Uterus (tissue), 4 donors: ENCODE measurements around the gene LAPTM5. TPM values are rescaled to one million over a fixed set of nuclear protein-coding genes. Genes with fewer than 3 reads are reported as not detected.
A peak's percentile ranks its signal among the peaks of the same experiment; 100 is the strongest.

Experiments
- DNase-seq, 2 donors: peaks; one replicate each; pipeline ENCODE4 v3.0.0-alpha.2; 2019 to 2020
- H3K27ac ChIP-seq, 2 donors: fragments of 200-600 bp; sonication (generic); 1 replicate in 1 of 2; 2 replicates in 1 of 2; pipeline ENCODE4 v1.5.1; 2016 to 2018
- H3K27me3 ChIP-seq, 2 donors: fragments of 200-600 bp; sonication (generic); one replicate each; pipeline ENCODE4 v1.5.1; 2018 to 2019; ENCODE audit warnings: control low read depth in 1 of 2
- H3K36me3 ChIP-seq, 2 donors: fragments of 200-600 bp; sonication (generic); one replicate each; pipeline ENCODE4 v1.5.1; 2019; ENCODE audit warnings: control low read depth in 1 of 2
- H3K4me1 ChIP-seq, 2 donors: fragments of 200-600 bp; sonication (generic); one replicate each; pipeline ENCODE4 v1.5.1; 2018 to 2019; ENCODE audit warnings: control low read depth in 1 of 2
- H3K4me3 ChIP-seq, 2 donors: fragments of 200-600 bp; sonication (generic); 1 replicate in 1 of 2; 2 replicates in 1 of 2; pipeline ENCODE4 v1.5.1; 2018 to 2019; ENCODE audit warnings: mild to moderate bottlenecking in 1 of 2
- H3K9me3 ChIP-seq, 2 donors: fragments of 200-600 bp; sonication (generic); one replicate each; pipeline ENCODE4 v1.5.1; 2019; ENCODE audit warnings: control low read depth in 1 of 2
- CTCF ChIP-seq, 4 experiments: fragments of 200-600 bp in 2 of 4; fragments of 450-650 bp in 2 of 4; sonication (generic) in 2 of 4; IDR thresholded peaks; one replicate each; pipeline ENCODE4 v1.5.1; 2016 to 2019; ENCODE audit warnings: antibody characterized with exemption in 4 of 4, mild to moderate bottlenecking in 2 of 4, moderate library complexity in 1 of 4
- POLR2A ChIP-seq, 2 donors: fragments of 450-650 bp; IDR thresholded peaks; one replicate each; pipeline ENCODE4 v1.6.1; 2016; ENCODE audit warnings: antibody characterized with exemption in 2 of 2, mild to moderate bottlenecking in 1 of 2, moderate library complexity in 1 of 2
- intact Hi-C: fragments of 100-400 bp; cut with DNase I; formaldehyde crosslinking; loops from one replicate; pipeline ENCODE4 v1.15.1; 2023; ENCODE audit warnings: low total_unique reads
- total RNA-seq, 4 donors: library from RNA; depleted of rRNA in 3 of 4; stranded (reverse); fragments of >200 nt in 3 of 4; gene quantifications; one replicate each; pipeline versions ENCODE4 v1.1.0 to v1.2.4, GENCODE V29; 2014 to 2023
- donor health status: DM: yes; HTN: yes; CAD: no.

LAPTM5 gene
- total RNA-seq, 4 donors from 2014 or later, result 6.1 to 76.8 (median 15.8) TPM

GRCh38 chr1:30706528-30706927 lies 51.0 kb downstream of the LAPTM5 start:
- Histone ChIP-seq H3K27ac (no peak overlapping the region), H3K4me3 (no peak overlapping the region)
- TF ChIP-seq CTCF (IDR thresholded peaks at IDR 0.05) (no peak), POLR2A (IDR thresholded peaks at IDR 0.05) (no peak)

DNA sequence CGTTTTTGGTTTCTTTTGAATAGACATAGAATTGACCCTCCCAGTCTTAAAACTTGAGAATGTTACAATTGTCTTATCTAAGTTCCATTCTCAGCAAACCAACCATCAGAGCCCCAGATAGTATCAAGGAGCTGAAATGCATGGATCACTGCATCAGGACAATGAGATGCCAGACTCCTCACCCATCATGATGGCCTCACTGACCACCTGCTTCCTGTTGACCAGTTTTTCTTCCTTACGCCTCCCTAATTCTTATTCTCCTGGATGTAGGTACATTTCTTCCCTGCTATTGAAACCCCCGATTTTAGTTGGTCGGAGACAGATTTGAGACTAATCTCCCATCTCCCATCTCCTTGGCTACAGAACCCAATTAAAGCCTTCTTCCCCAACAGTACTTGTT lies 51.9 kb downstream of the LAPTM5 start:
- no peaks in the 10 kb centered on the region for H3K9me3 ChIP-seq
- intact Hi-C loops, result no loop called here
- no peaks in the 10 kb centered on the region for H3K27me3 ChIP-seq
- TF ChIP-seq CTCF (IDR thresholded peaks at IDR 0.05) (no peak), POLR2A (IDR thresholded peaks at IDR 0.05) (no peak)
- DNase-seq, result no peak
- H3K36me3 ChIP-seq, result no peaks in the 10 kb centered on the region
- no peak overlapping the region for H3K4me3 ChIP-seq
- H3K27ac ChIP-seq, result peak overlapping the region; percentile 80 to 83
- peaks cover 11% of the 10 kb centered on the region in 2 donors for H3K4me1 ChIP-seq

More at GRCh38 chr1:30706528-30706927, 51.0 kb downstream of the LAPTM5 start:
- DNase-seq, result peak in 1 of 2 donors; percentile 66
- Histone ChIP-seq H3K9me3 (no peaks in the 10 kb centered on the region), H3K4me1 (peaks cover 9 to 10% of the 10 kb centered on the region in 2 donors), H3K36me3 (no peaks in the 10 kb centered on the region), H3K27me3 (no peaks in the 10 kb centered on the region)
- intact Hi-C loops, result no loop called here

- Histone ChIP-seq H3K4me1 (peaks cover 15% of the 10 kb centered on the region in 2 donors), H3K36me3 (no peaks in the 10 kb centered on the region), H3K9me3 (no peaks in the 10 kb centered on the region), H3K27me3 (no peaks in the 10 kb centered on the region), H3K4me3 (no peak overlapping the region), H3K27ac (peak overlapping the region; percentile 80 to 83)
- peak; percentile 70 to 76 for DNase-seq
- TF ChIP-seq CTCF (IDR thresholded peaks at IDR 0.05), result no peak
- TF ChIP-seq POLR2A (IDR thresholded peaks at IDR 0.05), result no peak
- intact Hi-C loops, result loop anchor here (5.0 kb wide), 1 partner anchor 178 kb away; no protein-coding TSS in a partner anchor
These were observed 52.6 kb downstream of the LAPTM5 start for GRCh38 chr1:30704765-30705509.

DNA sequence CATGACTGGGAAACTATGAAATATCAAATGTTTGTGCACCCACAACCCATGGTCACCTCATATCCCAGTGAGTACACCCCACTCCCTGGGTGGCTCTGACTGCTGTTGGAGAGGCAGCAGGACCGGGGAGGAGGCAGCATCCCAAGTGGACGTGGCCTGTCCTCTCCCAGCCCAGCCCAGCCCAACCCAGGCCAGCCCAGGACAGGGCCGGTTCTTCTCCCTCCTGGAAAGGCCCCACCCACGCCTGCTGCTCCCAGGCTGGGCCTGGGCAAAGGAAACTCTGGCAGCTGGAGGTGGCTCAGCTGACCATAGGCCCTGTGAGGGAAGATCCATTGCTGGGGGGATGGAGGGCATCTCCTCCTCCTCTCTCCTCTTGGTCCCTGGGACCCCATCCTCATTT lies 53.3 kb downstream of the LAPTM5 start:
- H3K9me3 ChIP-seq, result no peaks in the 10 kb centered on the region
- no peak overlapping the region for H3K4me3 ChIP-seq
- peak; percentile 73 to 82 for DNase-seq
- H3K27ac ChIP-seq, result peak overlapping the region; percentile 80 to 83
- H3K27me3 ChIP-seq, result no peaks in the 10 kb centered on the region
- peaks cover 15% of the 10 kb centered on the region in 2 donors for H3K4me1 ChIP-seq
- intact Hi-C loops, result loop anchor here (5.0 kb wide), 1 partner anchor 177 kb away; no protein-coding TSS in a partner anchor
- H3K36me3 ChIP-seq, result no peaks in the 10 kb centered on the region
- no peak for TF ChIP-seq CTCF (IDR thresholded peaks at IDR 0.05)
- TF ChIP-seq POLR2A (IDR thresholded peaks at IDR 0.05), result no peak

DNA sequence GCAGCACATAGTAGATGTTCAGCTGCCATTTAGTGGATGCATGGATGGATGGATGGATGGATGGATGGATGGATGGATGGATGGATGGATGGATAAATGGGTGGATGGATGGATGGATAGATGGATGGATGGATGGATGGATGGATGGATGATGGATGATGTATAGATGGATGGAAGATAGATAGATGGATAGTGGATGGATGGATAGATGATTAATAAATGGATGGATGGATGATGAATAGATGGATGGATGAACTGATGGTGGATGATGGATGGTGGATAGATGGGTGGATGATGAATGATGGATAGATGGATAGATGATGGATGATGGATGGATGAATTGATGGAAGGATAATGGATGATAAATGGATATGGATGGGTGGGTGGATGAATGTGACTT lies 54.8 kb downstream of the LAPTM5 start:
- DNase-seq, result no peak
- intact Hi-C loops, result loop anchor here (5.0 kb wide), 1 partner anchor 176 kb away; no protein-coding TSS in a partner anchor
- TF ChIP-seq POLR2A (IDR thresholded peaks at IDR 0.05), result no peak
- TF ChIP-seq CTCF (IDR thresholded peaks at IDR 0.05), result no peak
- no peak overlapping the region for H3K4me3 ChIP-seq
- peak overlapping the region in 1 of 2 donors; percentile 90 for H3K27ac ChIP-seq
- H3K27me3 ChIP-seq, result no peaks in the 10 kb centered on the region
- H3K36me3 ChIP-seq, result no peaks in the 10 kb centered on the region
- peaks cover 15 to 22% of the 10 kb centered on the region in 2 donors for H3K4me1 ChIP-seq
- no peaks in the 10 kb centered on the region for H3K9me3 ChIP-seq
